NB4 (cell line): ENCODE data around the gene PDGFB.

ENCODE experiments used
- CTCF ChIP-seq: IDR thresholded peaks from one replicate; pipeline ENCODE4 v1.5.1; 2012; ENCODE audit warnings: low read depth, low read length
- POLR2A ChIP-seq: IDR thresholded peaks from 2 replicates; pipeline ENCODE4 v1.6.1; 2011; ENCODE audit warnings: mild to moderate bottlenecking; ENCODE audit not compliant: insufficient read length; ENCODE audit errors: extremely low read depth

GRCh38 chr22:39182478-39183030 lies 62.2 kb downstream of the PDGFB start:
- TF ChIP-seq CTCF (no peak), POLR2A (no peak)
